Natural killer cell (primary cell): ENCODE results near the gene PCDHB15. TPM values are rescaled to one million over a fixed set of nuclear protein-coding genes. Genes with fewer than 3 reads are reported as not detected.
A peak's percentile ranks its signal among the peaks of the same experiment; 100 is the strongest.

Experiments used
- ATAC-seq, 3 donors: fragments of 150-1000 bp in 2 of 3; fragments of 200-7000 bp in 1 of 3; cut with Tn5 transposase; 1 replicate in 1 of 3; 2 replicates in 2 of 3; pipeline ENCODE4 v1.10.0; 2021; ENCODE audit warnings: mild to moderate bottlenecking in 2 of 3, moderate library complexity in 2 of 3
- DNase-seq, 2 donors: peaks; one replicate each; pipeline versions ENCODE4 v3.0.0 to v3.0.0-alpha.2; 2013 to 2021; ENCODE audit warnings: mixed read lengths in 1 of 2
- H3K27ac ChIP-seq: one replicate; pipeline ENCODE4 v1.5.1; 2013; ENCODE audit warnings: mild to moderate bottlenecking, low read length
- H3K27me3 ChIP-seq: one replicate; pipeline ENCODE4 v1.6.1; 2013; ENCODE audit warnings: low read length; ENCODE audit not compliant: control insufficient read depth, insufficient read depth
- H3K36me3 ChIP-seq: one replicate; pipeline ENCODE4 v1.6.1; 2013; ENCODE audit warnings: low read length; ENCODE audit not compliant: control insufficient read depth, insufficient read depth
- H3K4me1 ChIP-seq: one replicate; pipeline ENCODE4 v1.6.1; 2013; ENCODE audit warnings: low read length; ENCODE audit not compliant: control insufficient read depth, insufficient read depth
- H3K4me3 ChIP-seq: one replicate; pipeline ENCODE4 v1.5.1; 2013; ENCODE audit warnings: low read length
- H3K9me3 ChIP-seq: one replicate; pipeline ENCODE4 v1.6.1; 2013; ENCODE audit warnings: low read length; ENCODE audit not compliant: control insufficient read depth, insufficient read depth
- H3K27ac Mint-ChIP-seq, 2 donors: one replicate each; pipeline ENCODE4 v1.8.0; 2022; ENCODE audit warnings: mild to moderate bottlenecking in 2 of 2, mixed read lengths in 2 of 2, moderate library complexity in 1 of 2
- H3K27me3 Mint-ChIP-seq, 2 donors: one replicate each; pipeline ENCODE4 v1.8.0; 2022; ENCODE audit warnings: low read depth in 2 of 2, mixed read lengths in 2 of 2
- H3K36me3 Mint-ChIP-seq: one replicate; pipeline ENCODE4 v1.8.0; 2022; ENCODE audit warnings: mixed read lengths
- H3K4me1 Mint-ChIP-seq, 2 donors: one replicate each; pipeline ENCODE4 v1.8.0; 2022; ENCODE audit warnings: mixed read lengths in 2 of 2
- H3K4me3 Mint-ChIP-seq: one replicate; pipeline ENCODE4 v1.8.0; 2022; ENCODE audit warnings: mild to moderate bottlenecking, moderate library complexity, mixed read lengths
- H3K9me3 Mint-ChIP-seq, 2 donors: one replicate each; pipeline ENCODE4 v1.8.0; 2022; ENCODE audit warnings: mixed read lengths in 2 of 2
- WGBS: methylation state at CpG from one replicate; pipeline ENCODE4 v1.1.7; 2013; ENCODE audit warnings: missing lambda C conversion rate; ENCODE audit not compliant: insufficient coverage; 5-methylcytosine and 5-hydroxymethylcytosine counted together
- intact Hi-C: fragments of 100-400 bp; cut with micrococcal nuclease; formaldehyde crosslinking; loops from one replicate; pipeline ENCODE4 v1.14.2; 2022
- total RNA-seq, 4 donors: library from RNA; stranded (reverse); fragments of 120-200 nt in 1 of 4; gene quantifications; one replicate each; pipeline versions ENCODE4 v1.2.3 to v1.2.4, GENCODE V29; 2013 to 2022
- TF ChIP-seq, protein P1 (sequence below): fragments of 200-600 bp; IDR thresholded peaks from one replicate; pipeline ENCODE4 v1.8.0; 2022; ENCODE audit warnings: antibody characterized with exemption

PCDHB15 gene
- total RNA-seq, 3 donors from 2014 or later (not counting 1 experiment from before 2014, with no cell fraction given), result not detected

GRCh38 chr5:141250576-141250975 lies 5.4 kb downstream of the PCDHB15 start:
- Histone ChIP-seq H3K9me3 (peaks cover 37% of the 10 kb centered on the region), H3K27me3 (no peaks in the 10 kb centered on the region), H3K4me3 (no peak overlapping the region), H3K27ac (no peak overlapping the region), H3K4me1 (no peaks in the 10 kb centered on the region), H3K36me3 (no peaks in the 10 kb centered on the region)
- TF ChIP-seq, protein P1, sequence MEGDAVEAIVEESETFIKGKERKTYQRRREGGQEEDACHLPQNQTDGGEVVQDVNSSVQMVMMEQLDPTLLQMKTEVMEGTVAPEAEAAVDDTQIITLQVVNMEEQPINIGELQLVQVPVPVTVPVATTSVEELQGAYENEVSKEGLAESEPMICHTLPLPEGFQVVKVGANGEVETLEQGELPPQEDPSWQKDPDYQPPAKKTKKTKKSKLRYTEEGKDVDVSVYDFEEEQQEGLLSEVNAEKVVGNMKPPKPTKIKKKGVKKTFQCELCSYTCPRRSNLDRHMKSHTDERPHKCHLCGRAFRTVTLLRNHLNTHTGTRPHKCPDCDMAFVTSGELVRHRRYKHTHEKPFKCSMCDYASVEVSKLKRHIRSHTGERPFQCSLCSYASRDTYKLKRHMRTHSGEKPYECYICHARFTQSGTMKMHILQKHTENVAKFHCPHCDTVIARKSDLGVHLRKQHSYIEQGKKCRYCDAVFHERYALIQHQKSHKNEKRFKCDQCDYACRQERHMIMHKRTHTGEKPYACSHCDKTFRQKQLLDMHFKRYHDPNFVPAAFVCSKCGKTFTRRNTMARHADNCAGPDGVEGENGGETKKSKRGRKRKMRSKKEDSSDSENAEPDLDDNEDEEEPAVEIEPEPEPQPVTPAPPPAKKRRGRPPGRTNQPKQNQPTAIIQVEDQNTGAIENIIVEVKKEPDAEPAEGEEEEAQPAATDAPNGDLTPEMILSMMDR, result no peak
- Mint-ChIP-seq H3K36me3 (peaks cover 32% of the 10 kb centered on the region), H3K4me1 (no peaks in the 10 kb centered on the region), H3K4me3 (no peak overlapping the region), H3K27ac (no peak overlapping the region), H3K9me3 (peaks cover 13 to 23% of the 10 kb centered on the region in 2 donors), H3K27me3 (peaks cover 0 to 2% of the 10 kb centered on the region in 2 donors)
- intact Hi-C loops, result no loop called here
- ATAC-seq (no peak), DNase-seq (no peak)

GRCh38 chr5:141258464-141258863 lies 13.3 kb downstream of the PCDHB15 start:
- Mint-ChIP-seq H3K36me3 (peaks cover 48% of the 10 kb centered on the region), H3K27me3 (no peaks in the 10 kb centered on the region), H3K27ac (no peak overlapping the region), H3K4me1 (no peaks in the 10 kb centered on the region), H3K4me3 (no peak overlapping the region), H3K9me3 (peaks cover 5 to 27% of the 10 kb centered on the region in 2 donors)
- no peak for DNase-seq
- no peaks in the 10 kb centered on the region for H3K36me3 ChIP-seq
- no peak for ATAC-seq
- intact Hi-C loops, result no loop called here
- no peak overlapping the region for H3K27ac ChIP-seq
- H3K4me1 ChIP-seq, result no peaks in the 10 kb centered on the region
- no peaks in the 10 kb centered on the region for H3K27me3 ChIP-seq
- H3K4me3 ChIP-seq, result no peak overlapping the region
- peaks cover 46% of the 10 kb centered on the region for H3K9me3 ChIP-seq
- TF ChIP-seq, protein P1, result no peak

- H3K9me3 Mint-ChIP-seq, result peaks cover 7 to 28% of the 10 kb centered on the region in 2 donors
- Histone ChIP-seq H3K4me3 (no peak overlapping the region), H3K36me3 (no peaks in the 10 kb centered on the region), H3K9me3 (peaks cover 46% of the 10 kb centered on the region), H3K4me1 (no peaks in the 10 kb centered on the region), H3K27me3 (no peaks in the 10 kb centered on the region), H3K27ac (no peak overlapping the region)
- H3K27ac Mint-ChIP-seq, result no peak overlapping the region
- peaks cover 52% of the 10 kb centered on the region for H3K36me3 Mint-ChIP-seq
- TF ChIP-seq, protein P1, result no peak
- H3K4me1 Mint-ChIP-seq, result no peaks in the 10 kb centered on the region
- intact Hi-C loops, result no loop called here
- DNase-seq (no peak), ATAC-seq (no peak)
- no peaks in the 10 kb centered on the region for H3K27me3 Mint-ChIP-seq
- H3K4me3 Mint-ChIP-seq, result no peak overlapping the region
Measured at GRCh38 chr5:141258948-141259347, 13.8 kb downstream of the PCDHB15 start.

- intact Hi-C loops, result no loop called here
- 81% methylated on average over 3 of the region's 5 CpGs for WGBS
- Mint-ChIP-seq H3K4me3 (no peak overlapping the region), H3K27ac (no peak overlapping the region), H3K4me1 (no peaks in the 10 kb centered on the region), H3K27me3 (no peaks in the 10 kb centered on the region), H3K36me3 (peaks cover 52% of the 10 kb centered on the region), H3K9me3 (peaks cover 7 to 28% of the 10 kb centered on the region in 2 donors)
- TF ChIP-seq, protein P1, result no peak
- Histone ChIP-seq H3K27me3 (no peaks in the 10 kb centered on the region), H3K27ac (no peak overlapping the region), H3K36me3 (no peaks in the 10 kb centered on the region), H3K4me1 (no peaks in the 10 kb centered on the region), H3K9me3 (peaks cover 45% of the 10 kb centered on the region), H3K4me3 (no peak overlapping the region)
- ATAC-seq, result no peak
- DNase-seq, result peak in 1 of 2 donors; percentile 2
Measured at GRCh38 chr5:141260458-141261237, 15.5 kb downstream of the PCDHB15 start.
